ENCODE results near the gene INSR. TPM values are rescaled to one million over a fixed set of nuclear protein-coding genes. Genes with fewer than 3 reads are reported as not detected.
A peak's percentile ranks its signal among the peaks of the same experiment; 100 is the strongest.

The INSR gene
- total and polyA plus RNA-seq, 2 of the 8 experiments (the other 6 are each of a cell fraction or from before 2014, with no cell fraction given): 13.1 to 48.7 TPM

- TF ChIP-seq CHD7 (IDR thresholded peaks at IDR 0.05; ENCODE audit: insufficient replicate concordance, low read length): no peak
- no peak for TF ChIP-seq SIX5 (IDR thresholded peaks at IDR 0.05; ENCODE audit: low read depth, low read length)
- no peak for TF ChIP-seq MAFK (IDR thresholded peaks at IDR 0.05; ENCODE audit: low read depth, low read length)
- no peak for TF ChIP-seq CBX8 (IDR thresholded peaks at IDR 0.05; ENCODE audit: borderline replicate concordance, low read depth, low read length)
- TF ChIP-seq ATF2 (IDR thresholded peaks at IDR 0.05; ENCODE audit: low read length): no peak
- TF ChIP-seq KDM4A (IDR thresholded peaks at IDR 0.05; ENCODE audit: low read depth, low read length, severe bottlenecking): peak; percentile 94
- peak; percentile 58; the same call in 1 of the 2 replicates for TF ChIP-seq TAF1 (IDR thresholded peaks at IDR 0.05; ENCODE audit: low read depth, low read length)
- peak; percentile 48 for TF ChIP-seq TBP (IDR thresholded peaks at IDR 0.05; ENCODE audit: low read depth, low read length)
Observed at GRCh38 chr19:7098701-7099596, 195.3 kb downstream of the INSR start (continued).

Data from H1 (cell line).